Ovary (tissue), 9 donors: ENCODE measurements around the gene PTPRN2. TPM values are rescaled to one million over a fixed set of nuclear protein-coding genes. Genes with fewer than 3 reads are reported as not detected.

Experiments
- DNase-seq, 5 donors: peaks; one replicate each; pipeline ENCODE4 v3.0.0-alpha.2; 2019 to 2020
- H3K27ac ChIP-seq, 2 donors: fragments of 200-600 bp; one replicate each; pipeline versions ENCODE4 v1.5.1 to v1.8.0; 2019 to 2022
- H3K27me3 ChIP-seq: fragments of 200-600 bp; one replicate; pipeline ENCODE4 v1.8.0; 2022
- H3K36me3 ChIP-seq: fragments of 200-600 bp; sonication (generic); one replicate; pipeline ENCODE4 v1.5.1; 2019
- H3K4me1 ChIP-seq: one replicate; pipeline ENCODE4 v1.8.1; 2013; ENCODE audit warnings: mild to moderate bottlenecking, moderate library complexity; ENCODE audit not compliant: insufficient read depth
- H3K4me3 ChIP-seq: fragments of 200-600 bp; sonication (generic); one replicate; pipeline ENCODE4 v1.5.1; 2017
- H3K9me3 ChIP-seq, 2 donors: fragments of 200-600 bp in 1 of 2; sonication (generic) in 1 of 2; one replicate each; pipeline versions ENCODE4 v1.5.1 to v1.8.1; 2013 to 2019; ENCODE audit warnings: mild to moderate bottlenecking in 1 of 2, moderate library complexity in 1 of 2
- CTCF ChIP-seq, 3 donors: fragments of 450-650 bp in 2 of 3; fragments of 200-600 bp in 1 of 3; IDR thresholded peaks; one replicate each; pipeline versions ENCODE4 v1.5.1 to v1.8.0; 2016 to 2022; ENCODE audit warnings: antibody characterized with exemption in 3 of 3, mild to moderate bottlenecking in 1 of 3
- EP300 ChIP-seq: sonication (generic); formaldehyde crosslinking; IDR thresholded peaks from one replicate; pipeline ENCODE4 v1.6.1; 2017; ENCODE audit warnings: antibody characterized with exemption
- POLR2A ChIP-seq: fragments of 450-650 bp; IDR thresholded peaks from one replicate; pipeline ENCODE4 v1.6.1; 2017; ENCODE audit warnings: antibody characterized with exemption, mild to moderate bottlenecking, moderate library complexity
- WGBS, 3 donors: extraction: QIAGEN DNeasy Blood & Tissue Kit in 1 of 3; methylation state at CpG; one replicate each; pipeline versions ENCODE4 v1.1.5 to v1.1.7; 2013 to 2017; 5-methylcytosine and 5-hydroxymethylcytosine counted together
- intact Hi-C, 4 donors: fragments of 100-400 bp; cut with DNase I; formaldehyde crosslinking; loops; one replicate each; pipeline versions ENCODE4 v1.11.0 to v1.15.1; 2022 to 2023
- polyA plus RNA-seq, 2 donors: library from polyadenylated mRNA; stranded (reverse); fragments of 200-250 nt in 1 of 2; fragments of 350-450 nt in 1 of 2; fragmentation: Illumina TruSeq in 1 of 2; extraction: RNeasy Lipid Tissue Mini Kit (QIAGEN cat#74804) in 1 of 2; gene quantifications; one replicate each; pipeline ENCODE4 v1.2.3, GENCODE V29; 2013 to 2014
- total RNA-seq, 7 donors: library from RNA; depleted of rRNA in 2 of 7; stranded (reverse); fragments of >200 nt in 2 of 7; fragmentation: NEBNext Ultra II Directional in 3 of 7; extraction: Animal tissue kit (Norgen Biotek cat#: 25700) in 3 of 7; gene quantifications; one replicate each; pipeline versions ENCODE4 v1.1.0 to v1.2.4, GENCODE V29; 2016 to 2023
- donor health status: DM: no; HTN: no; CAD: no; lungs with moderate emphysema.
- donor health status: DM: no; HTN: no; CAD: no.
- donor health status: Bipolar disorder and iron deficiency.
- donor health status: DM: yes; HTN: yes; CAD: no.
- donor health status: DM: no; HTN: no; CAD: no.
- donor health status: DM: yes; HTN: yes; CAD: no.

The PTPRN2 gene
- total and polyA plus RNA-seq, 9 donors = 3.5 to 11.1 (median 5.9) TPM

- H3K27me3 ChIP-seq = no peaks in the 10 kb centered on the region
- TF ChIP-seq EP300 (no peak), POLR2A (no peak), CTCF (IDR thresholded peaks at IDR 0.05) (no peak)
- no peak overlapping the region for H3K27ac ChIP-seq
- no peaks in the 10 kb centered on the region for H3K36me3 ChIP-seq
- intact Hi-C loops = no loop called here
- 89 to 93% (median 92%) methylated on average over 17 of the region's 17 CpGs for WGBS, 3 donors
- no peak for DNase-seq
- no peak overlapping the region for H3K4me3 ChIP-seq
- H3K4me1 ChIP-seq = no peaks in the 10 kb centered on the region
- H3K9me3 ChIP-seq = no peaks in the 10 kb centered on the region
Measured at GRCh38 chr7:157545681-157546060, 1042.0 kb downstream of the PTPRN2 start.

- Histone ChIP-seq H3K36me3 (no peaks in the 10 kb centered on the region), H3K9me3 (no peaks in the 10 kb centered on the region), H3K27ac (no peak overlapping the region), H3K4me1 (no peaks in the 10 kb centered on the region), H3K4me3 (no peak overlapping the region), H3K27me3 (no peaks in the 10 kb centered on the region)
- TF ChIP-seq POLR2A (no peak), CTCF (IDR thresholded peaks at IDR 0.05) (no peak), EP300 (no peak)
- 86 to 88% (median 88%) methylated on average over 17 of the region's 17 CpGs for WGBS, 3 donors
- intact Hi-C loops = no loop called here
- DNase-seq = peak in 1 of 5 donors; percentile 17
Measured at GRCh38 chr7:157544980-157545680, 1042.5 kb downstream of the PTPRN2 start.

GRCh38 chr7:157544226-157544625 lies 1043.4 kb downstream of the PTPRN2 start:
- intact Hi-C loops = no loop called here
- no peak for DNase-seq
- no peaks in the 10 kb centered on the region for H3K9me3 ChIP-seq
- no peaks in the 10 kb centered on the region for H3K36me3 ChIP-seq
- 86 to 90% (median 88%) methylated on average over 19 of the region's 19 CpGs for WGBS, 3 donors
- H3K27ac ChIP-seq = no peak overlapping the region
- no peak for TF ChIP-seq POLR2A
- no peak for TF ChIP-seq CTCF (IDR thresholded peaks at IDR 0.05)
- no peak for TF ChIP-seq EP300
- no peak overlapping the region for H3K4me3 ChIP-seq
- no peaks in the 10 kb centered on the region for H3K27me3 ChIP-seq
- no peaks in the 10 kb centered on the region for H3K4me1 ChIP-seq

GRCh38 chr7:157543791-157544190 lies 1043.8 kb downstream of the PTPRN2 start:
- WGBS, 3 donors = 91 to 97% (median 93%) methylated on average over 12 of the region's 12 CpGs
- Histone ChIP-seq H3K9me3 (no peaks in the 10 kb centered on the region), H3K27me3 (no peaks in the 10 kb centered on the region), H3K4me3 (no peak overlapping the region), H3K27ac (no peak overlapping the region), H3K4me1 (no peaks in the 10 kb centered on the region), H3K36me3 (no peaks in the 10 kb centered on the region)
- no peak for TF ChIP-seq POLR2A
- no peak for TF ChIP-seq CTCF (IDR thresholded peaks at IDR 0.05)
- no peak for TF ChIP-seq EP300
- no peak for DNase-seq
- intact Hi-C loops = no loop called here
